Hepatocyte (in vitro differentiated cells): ENCODE data around the gene RPL11. TPM values are rescaled to one million over a fixed set of nuclear protein-coding genes. Genes with fewer than 3 reads are reported as not detected.

Experiments used
- DNase-seq: peaks from one replicate; pipeline ENCODE4 v3.0.0-alpha.2; 2016; ENCODE audit warnings: low spot score
- H2AFZ ChIP-seq: fragments of 200-600 bp; sonication (generic); 2 replicates; pipeline ENCODE4 v1.6.0; 2016; ENCODE audit warnings: antibody characterized with exemption, mild to moderate bottlenecking
- H3K27ac ChIP-seq: fragments of 200-600 bp; sonication (generic); 2 replicates; pipeline ENCODE4 v1.5.1; 2016; ENCODE audit warnings: mild to moderate bottlenecking
- H3K27me3 ChIP-seq: fragments of 200-600 bp; sonication (generic); 2 replicates; pipeline ENCODE4 v1.6.1; 2016
- H3K36me3 ChIP-seq: fragments of 200-600 bp; sonication (generic); replicated peaks from 2 replicates; pipeline ENCODE4 v1.5.1; 2016; ENCODE audit warnings: low read depth; ENCODE audit not compliant: insufficient read depth
- H3K4me1 ChIP-seq: fragments of 200-600 bp; sonication (generic); 2 replicates; pipeline ENCODE4 v1.5.1; 2016; ENCODE audit warnings: mild to moderate bottlenecking, moderate library complexity; ENCODE audit not compliant: insufficient read depth
- H3K4me2 ChIP-seq: fragments of 200-600 bp; sonication (generic); 2 replicates; pipeline ENCODE4 v1.6.0; 2016
- H3K4me3 ChIP-seq: fragments of 200-600 bp; sonication (generic); 2 replicates; pipeline ENCODE4 v1.5.1; 2016; ENCODE audit warnings: mild to moderate bottlenecking
- H3K79me2 ChIP-seq: fragments of 200-600 bp; sonication (generic); 2 replicates; pipeline ENCODE4 v1.6.0; 2017; ENCODE audit warnings: mild to moderate bottlenecking
- H3K9me2 ChIP-seq: fragments of 200-600 bp; sonication (generic); replicated peaks from 2 replicates; pipeline ENCODE4 v1.6.0; 2017; ENCODE audit warnings: mild to moderate bottlenecking; ENCODE audit not compliant: insufficient read depth
- H3K9me3 ChIP-seq: fragments of 200-600 bp; sonication (generic); 2 replicates; pipeline ENCODE4 v1.5.1; 2016; ENCODE audit warnings: low read depth, mild to moderate bottlenecking
- H4K20me1 ChIP-seq: fragments of 200-600 bp; sonication (generic); 2 replicates; pipeline ENCODE4 v1.6.0; 2016; ENCODE audit warnings: mild to moderate bottlenecking; ENCODE audit not compliant: insufficient read depth, poor library complexity, severe bottlenecking
- CTCF ChIP-seq: fragments of 200-600 bp; sonication (generic); IDR thresholded peaks from 2 replicates; pipeline ENCODE4 v1.5.1; 2016; ENCODE audit warnings: antibody characterized with exemption, mild to moderate bottlenecking; ENCODE audit not compliant: poor library complexity
- EZH2 ChIP-seq: fragments of 200-600 bp; sonication (generic); IDR thresholded peaks from 2 replicates; pipeline ENCODE4 v1.6.1; 2016; ENCODE audit warnings: antibody characterized with exemption, mild to moderate bottlenecking, borderline replicate concordance
- EZH2phosphoT487 ChIP-seq: fragments of 200-600 bp; sonication (generic); IDR thresholded peaks from one replicate; pipeline ENCODE4 v1.6.1; 2018; ENCODE audit warnings: antibody characterized with exemption, mild to moderate bottlenecking, low read depth, moderate library complexity; ENCODE audit not compliant: unreplicated experiment, severe bottlenecking
- WGBS: methylation state at CpG from one replicate; pipeline ENCODE4 v1.1.6; 2016; ENCODE audit warnings: low lambda C conversion rate; ENCODE audit errors: missing lambda C conversion rate; 5-methylcytosine and 5-hydroxymethylcytosine counted together
- polyA plus RNA-seq: library from polyadenylated mRNA; unstranded; fragments of >200 nt; fragmentation: Nextera tagmentation; extraction: Ambion mirVana; gene quantifications from 2 replicates; pipeline ENCODE4 v1.2.1, GENCODE V29; 2016
- total RNA-seq: library from RNA; depleted of rRNA; stranded (reverse); fragments of >200 nt; gene quantifications from 2 replicates; pipeline ENCODE4 v1.2.3, GENCODE V29; 2014

The RPL11 gene
- total and polyA plus RNA-seq, 2 experiments from 2014 or later: 526 to 862 TPM

GRCh38 chr1:23660671-23661070, 30.9 kb upstream of the RPL11 start:
- no peak for DNase-seq
- H3K36me3 ChIP-seq: no peaks in the 10 kb centered on the region
- H3K9me2 ChIP-seq: no peaks in the 10 kb centered on the region
- H3K79me2 ChIP-seq: no peaks in the 10 kb centered on the region
- no peaks in the 10 kb centered on the region for H4K20me1 ChIP-seq
- H3K4me1 ChIP-seq: no peaks in the 10 kb centered on the region
- no peak overlapping the region for H3K27ac ChIP-seq
- WGBS: 83% methylated on average over 9 of the region's 9 CpGs
- no peak overlapping the region for H2AFZ ChIP-seq
- H3K4me3 ChIP-seq: no peak overlapping the region
- TF ChIP-seq EZH2: no peak
- no peak for TF ChIP-seq CTCF
- no peak for TF ChIP-seq EZH2phosphoT487
- no peaks in the 10 kb centered on the region for H3K9me3 ChIP-seq
- H3K27me3 ChIP-seq: no peaks in the 10 kb centered on the region
- no peak overlapping the region for H3K4me2 ChIP-seq

- no peak for DNase-seq
- Histone ChIP-seq H3K4me2 (no peak overlapping the region), H3K9me2 (no peaks in the 10 kb centered on the region), H2AFZ (no peak overlapping the region), H3K27ac (no peak overlapping the region), H3K36me3 (no peaks in the 10 kb centered on the region), H3K79me2 (no peaks in the 10 kb centered on the region), H3K9me3 (no peaks in the 10 kb centered on the region), H3K4me1 (no peaks in the 10 kb centered on the region), H3K27me3 (no peaks in the 10 kb centered on the region), H3K4me3 (no peak overlapping the region), H4K20me1 (no peaks in the 10 kb centered on the region)
- TF ChIP-seq EZH2 (no peak), CTCF (no peak), EZH2phosphoT487 (no peak)
- 77% methylated on average over 4 of the region's 4 CpGs for WGBS
These were observed 29.7 kb upstream of the RPL11 start for GRCh38 chr1:23661887-23662286.

DNA sequence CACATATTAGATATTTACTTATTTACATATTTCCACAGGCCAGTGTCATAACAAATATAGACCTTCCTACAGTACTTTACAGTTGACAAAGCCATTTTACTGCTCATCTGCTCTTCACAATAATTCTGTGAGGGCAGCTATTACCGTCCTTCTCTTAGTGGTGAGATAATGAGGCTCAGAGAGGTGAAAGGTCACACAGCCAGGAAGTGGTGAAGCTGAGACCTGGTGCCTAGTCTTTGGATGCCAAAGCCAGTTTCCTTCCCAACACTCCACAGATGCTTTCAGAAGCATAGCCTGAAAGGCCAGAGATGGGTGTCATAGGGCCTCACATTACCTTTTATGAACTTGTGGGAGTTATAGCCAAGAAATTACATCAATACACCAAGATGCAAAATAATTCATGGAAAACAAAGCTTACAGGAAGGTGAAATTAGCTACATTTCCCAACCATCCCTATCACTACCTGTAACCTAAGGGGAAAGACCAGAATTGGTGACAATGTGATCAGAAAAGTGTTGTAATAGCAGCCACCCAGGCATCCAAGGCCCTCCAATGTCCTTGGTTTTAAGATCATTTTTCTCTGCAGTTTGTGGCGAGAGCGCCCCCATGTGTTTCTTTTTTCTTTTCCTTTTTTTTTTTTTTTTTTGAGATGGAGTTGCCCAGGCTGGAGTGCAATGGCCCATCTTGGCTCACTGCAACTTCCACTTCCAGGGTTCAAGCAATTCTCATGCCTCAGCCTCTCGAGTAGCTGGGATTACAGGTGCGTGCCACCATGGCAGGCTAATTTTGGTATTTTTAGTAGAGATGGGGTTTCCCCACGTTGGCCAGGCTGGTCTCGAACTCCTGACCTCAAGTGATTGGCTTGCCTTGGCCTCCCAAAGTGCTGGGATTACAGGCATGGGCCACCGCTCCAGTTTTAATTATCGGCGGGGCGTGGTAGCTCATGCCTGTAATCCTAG, 26.5 kb upstream of the RPL11 start:
- Histone ChIP-seq H3K27ac (no peak overlapping the region), H3K9me2 (no peaks in the 10 kb centered on the region), H4K20me1 (no peaks in the 10 kb centered on the region), H3K79me2 (no peaks in the 10 kb centered on the region), H3K27me3 (no peaks in the 10 kb centered on the region), H3K4me1 (no peaks in the 10 kb centered on the region), H3K36me3 (no peaks in the 10 kb centered on the region), H2AFZ (no peak overlapping the region), H3K4me3 (no peak overlapping the region), H3K4me2 (no peak overlapping the region), H3K9me3 (no peaks in the 10 kb centered on the region)
- TF ChIP-seq EZH2 (no peak), CTCF (no peak), EZH2phosphoT487 (no peak)
- no peak for DNase-seq
- WGBS: 60% methylated on average over 11 of the region's 11 CpGs
